Psoas muscle (tissue), 8 donors: Measurements from ENCODE around the gene PF4V1. TPM values are rescaled to one million over a fixed set of nuclear protein-coding genes. Genes with fewer than 3 reads are reported as not detected.

Experiments used
- ATAC-seq, 4 donors: fragments of 200-7000 bp; cut with Tn5 transposase; one replicate each; pipeline ENCODE4 v1.9.1; 2020; ENCODE audit warnings: moderate library complexity in 3 of 4, mild to moderate bottlenecking in 2 of 4
- DNase-seq, 2 donors: peaks; one replicate each; pipeline ENCODE4 v3.0.0-alpha.2; 2020
- H3K27ac ChIP-seq: fragments of 200-600 bp; one replicate; pipeline ENCODE4 v1.8.0; 2022
- H3K27me3 ChIP-seq, 3 donors: fragments of 200-600 bp in 1 of 3; one replicate each; pipeline versions ENCODE4 v1.6.1 to v1.8.0; 2013 to 2022; ENCODE audit warnings: low read length in 2 of 3, mild to moderate bottlenecking in 2 of 3, moderate library complexity in 1 of 3; ENCODE audit not compliant: insufficient read depth in 3 of 3
- H3K36me3 ChIP-seq, 2 donors: fragments of 200-600 bp in 1 of 2; one replicate each; pipeline versions ENCODE4 v1.6.1 to v1.8.0; 2013 to 2022; ENCODE audit warnings: low read depth in 1 of 2, mild to moderate bottlenecking in 1 of 2, moderate library complexity in 1 of 2; ENCODE audit not compliant: insufficient read depth in 1 of 2
- H3K4me1 ChIP-seq: fragments of 200-600 bp; one replicate; pipeline ENCODE4 v1.8.0; 2022
- H3K4me3 ChIP-seq: fragments of 200-600 bp; one replicate; pipeline ENCODE4 v1.8.0; 2022; ENCODE audit warnings: mild to moderate bottlenecking
- H3K9me3 ChIP-seq: fragments of 200-600 bp; one replicate; pipeline ENCODE4 v1.8.0; 2022
- CTCF ChIP-seq: fragments of 200-600 bp; IDR thresholded peaks from one replicate; pipeline ENCODE4 v1.8.0; 2022; ENCODE audit warnings: antibody characterized with exemption
- WGBS, 3 donors: extraction: QIAGEN DNeasy Blood & Tissue Kit; methylation state at CpG; one replicate each; pipeline versions ENCODE4 v1.1.6 to v1.1.7; 2013; 5-methylcytosine and 5-hydroxymethylcytosine counted together
- intact Hi-C, 2 donors: fragments of 100-400 bp; cut with DNase I; formaldehyde crosslinking; loops; one replicate each; pipeline versions ENCODE4 v1.11.0 to v1.14.2; 2022
- long read RNA-seq, 2 donors: library from polyadenylated mRNA; unstranded; transcript quantifications; one replicate each; pipeline ENCODE4 v2.0.0, GENCODE V29; 2021
- polyA plus RNA-seq, 3 donors: library from polyadenylated mRNA; stranded (reverse); fragments of 200-250 nt; gene quantifications; one replicate each; pipeline ENCODE4 v1.2.3, GENCODE V29; 2013
- total RNA-seq, 4 donors: library from RNA; stranded (reverse); fragmentation: NEBNext Ultra II Directional in 2 of 4; extraction: Animal tissue kit (Norgen Biotek cat#: 25700) in 2 of 4; gene quantifications; one replicate each; pipeline versions ENCODE4 v1.2.1 to v1.2.4, GENCODE V29; 2021 to 2023
- donor health status: healthy with polysubstance abuse.
- donor health status: DM: no; HTN: no; CAD: no; lungs with moderate emphysema.
- donor health status: Bipolar disorder and iron deficiency.
- donor health status: healthy.
- donor health status: DM: yes; HTN: yes; CAD: no.
- donor health status: DM: no; HTN: no; CAD: no.
- donor health status: DM: no; HTN: no; CAD: no.
- donor health status: DM: yes; HTN: yes; CAD: no.

Gene PF4V1, protein sequence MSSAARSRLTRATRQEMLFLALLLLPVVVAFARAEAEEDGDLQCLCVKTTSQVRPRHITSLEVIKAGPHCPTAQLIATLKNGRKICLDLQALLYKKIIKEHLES
- total RNA-seq (not detected), polyA plus RNA-seq (under 1 TPM in 1 of 3 donors, not detected in 2; 0.14 TPM)
- long read RNA-seq, donor 1, result 0 reads
- long read RNA-seq, donor 2, result 0 reads

DNA sequence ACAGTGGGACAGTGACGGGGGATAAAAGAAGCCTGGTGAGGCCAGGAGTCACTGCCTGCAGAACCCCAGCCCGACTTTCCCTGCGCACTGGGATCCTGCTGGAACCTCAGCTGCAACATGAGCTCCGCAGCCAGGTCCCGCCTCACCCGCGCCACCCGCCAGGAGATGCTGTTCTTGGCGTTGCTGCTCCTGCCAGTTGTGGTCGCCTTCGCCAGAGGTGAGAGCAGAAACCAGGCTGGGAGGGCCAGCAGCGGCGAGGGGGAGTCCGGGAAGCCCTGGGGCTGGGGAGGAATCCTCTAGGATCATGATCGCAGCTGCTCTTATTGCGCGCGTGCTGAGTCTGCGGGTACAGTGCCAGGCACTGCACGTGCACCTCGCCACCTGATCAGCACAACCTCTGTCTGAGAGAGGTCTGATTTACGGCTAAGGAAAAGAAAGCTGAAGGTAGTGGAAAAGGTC is at the start of gene PF4V1:
TSS of gene PF4V1 (plus strand) at position 51 of the 459 bp plus-strand sequence. CDS start at position 118, 67 bp downstream.
- H3K9me3 ChIP-seq, result no peaks in the 10 kb centered on the region
- H3K4me3 ChIP-seq, result no peak within 1 kb of the TSS
- peaks cover 0 to 5% (median 4%) of the 10 kb centered on the region in 3 donors for H3K27me3 ChIP-seq
- no peaks in the 10 kb centered on the region for H3K36me3 ChIP-seq
- no peak within 1 kb of the TSS for H3K27ac ChIP-seq
- intact Hi-C loops, result no loop called here
- no peak for TF ChIP-seq CTCF
- ATAC-seq (no peak), DNase-seq (peak; percentile 28 to 63)
- no peaks in the 10 kb centered on the region for H3K4me1 ChIP-seq
- 6 to 14% (median 8%) methylated on average over 22 of the region's 22 CpGs for WGBS, 3 donors

- no peaks in the 10 kb centered on the region for H3K9me3 ChIP-seq
- no peak overlapping the region for H3K4me3 ChIP-seq
- no peaks in the 10 kb centered on the region for H3K36me3 ChIP-seq
- ATAC-seq (no peak), DNase-seq (no peak)
- 48 to 64% (median 57%) methylated on average over 3 of the region's 3 CpGs for WGBS, 3 donors
- no peaks in the 10 kb centered on the region for H3K27me3 ChIP-seq
- H3K27ac ChIP-seq, result no peak overlapping the region
- no peaks in the 10 kb centered on the region for H3K4me1 ChIP-seq
- intact Hi-C loops, result no loop called here
- no peak for TF ChIP-seq CTCF
These were observed 42.9 kb upstream of the PF4V1 start for GRCh38 chr4:73810191-73810590.

GRCh38 chr4:73811841-73812240 is 41.3 kb upstream of the PF4V1 start:
- intact Hi-C loops, result no loop called here
- Histone ChIP-seq H3K27ac (no peak overlapping the region), H3K36me3 (no peaks in the 10 kb centered on the region), H3K4me3 (no peak overlapping the region), H3K9me3 (no peaks in the 10 kb centered on the region), H3K4me1 (no peaks in the 10 kb centered on the region), H3K27me3 (no peaks in the 10 kb centered on the region)
- ATAC-seq (no peak), DNase-seq (no peak)
- TF ChIP-seq CTCF, result no peak
- 51 to 53% (median 52%) methylated on average over 1 of the region's 1 CpG for WGBS, 3 donors

DNA sequence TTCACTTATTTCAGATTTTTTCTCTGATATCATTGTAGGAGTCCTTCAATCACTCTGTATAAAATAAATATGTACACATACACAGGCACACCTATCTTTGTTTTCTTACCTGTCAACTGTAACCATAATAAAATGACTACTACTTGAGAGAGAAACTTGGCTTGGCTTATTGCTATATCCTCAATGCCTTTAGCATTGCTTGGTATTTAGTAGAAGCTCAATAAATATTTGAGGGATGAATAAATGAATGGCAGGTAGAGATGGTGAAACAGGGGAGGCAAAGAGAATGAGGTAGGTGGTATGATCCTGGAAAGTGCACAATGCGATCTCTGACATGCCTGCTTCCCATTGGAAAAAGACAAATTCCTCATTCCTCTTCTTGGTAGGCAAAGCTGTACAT is 38.4 kb upstream of the PF4V1 start:
- no peaks in the 10 kb centered on the region for H3K36me3 ChIP-seq
- no peak for DNase-seq
- H3K9me3 ChIP-seq, result no peaks in the 10 kb centered on the region
- no peak for ATAC-seq
- 81 to 94% (median 94%) methylated on average over 1 of the region's 1 CpG for WGBS, 3 donors
- TF ChIP-seq CTCF, result no peak
- no peak overlapping the region for H3K27ac ChIP-seq
- no peak overlapping the region for H3K4me3 ChIP-seq
- intact Hi-C loops, result no loop called here
- no peaks in the 10 kb centered on the region for H3K4me1 ChIP-seq
- H3K27me3 ChIP-seq, result no peaks in the 10 kb centered on the region

- DNase-seq, result no peak
- Histone ChIP-seq H3K27me3 (no peaks in the 10 kb centered on the region), H3K4me3 (no peak overlapping the region), H3K4me1 (no peaks in the 10 kb centered on the region), H3K36me3 (no peaks in the 10 kb centered on the region), H3K27ac (no peak overlapping the region), H3K9me3 (no peaks in the 10 kb centered on the region)
- no peak for ATAC-seq
- WGBS, 3 donors, result 57 to 65% (median 62%) methylated on average over 1 of the region's 1 CpG
- intact Hi-C loops, result no loop called here
- TF ChIP-seq CTCF, result no peak
These were observed 38.0 kb upstream of the PF4V1 start for GRCh38 chr4:73815145-73815544.
